Measurements from ENCODE around the gene PRR5L.
A peak's percentile ranks its signal among the peaks of the same experiment; 100 is the strongest.

PRR5L gene

DNA sequence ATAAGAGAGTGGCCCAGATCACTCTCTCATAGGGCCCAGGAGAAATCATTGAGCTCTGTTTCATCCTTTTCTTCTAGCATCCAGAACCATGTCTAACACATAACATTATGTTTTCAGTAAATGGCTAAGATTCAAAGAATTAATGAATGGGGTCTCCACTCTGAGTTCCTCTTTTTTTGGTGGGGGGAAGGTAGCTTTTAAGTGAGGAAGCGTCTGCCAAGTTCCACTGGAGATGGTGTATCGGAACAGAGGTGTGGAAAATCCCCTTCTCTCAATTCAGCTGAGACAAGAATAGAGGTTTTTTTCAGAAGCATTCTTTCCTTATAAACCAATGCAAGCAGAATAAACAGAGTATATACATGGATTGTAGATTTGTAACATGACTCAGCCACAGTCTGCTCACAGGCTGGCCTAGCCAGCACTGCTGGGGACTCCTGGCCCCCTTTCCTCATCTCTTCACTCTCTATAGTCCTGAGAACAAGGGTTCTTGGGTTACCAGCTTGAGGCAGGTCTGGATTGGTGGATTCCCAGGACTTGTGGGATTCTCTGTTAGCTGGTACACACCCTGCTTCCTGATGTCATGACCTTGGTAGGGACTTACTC is 116.8 kb downstream of the PRR5L start:
- Histone ChIP-seq H3K36me3 (ENCODE audit: insufficient read depth, low read length) (0 out of 2 replicates have a peak, but pooled peaks cover 3% of the 10 kb centered on the region), H2AFZ (ENCODE audit: low read length, unreplicated experiment) (no peak overlapping the region), H3K79me2 (ENCODE audit: control insufficient read depth, insufficient read depth, low read length, unreplicated experiment) (no peaks in the 10 kb centered on the region), H3K27me3 (ENCODE audit: insufficient read depth, low read length) (no peaks in the 10 kb centered on the region), H3K4me3 (ENCODE audit: low read depth, low read length) (no peak overlapping the region), H3K27ac (ENCODE audit: low read depth, low read length) (no peak overlapping the region), H3K4me1 (ENCODE audit: control insufficient read depth, insufficient read depth, low read length, unreplicated experiment) (peaks cover 12% of the 10 kb centered on the region)

DNA sequence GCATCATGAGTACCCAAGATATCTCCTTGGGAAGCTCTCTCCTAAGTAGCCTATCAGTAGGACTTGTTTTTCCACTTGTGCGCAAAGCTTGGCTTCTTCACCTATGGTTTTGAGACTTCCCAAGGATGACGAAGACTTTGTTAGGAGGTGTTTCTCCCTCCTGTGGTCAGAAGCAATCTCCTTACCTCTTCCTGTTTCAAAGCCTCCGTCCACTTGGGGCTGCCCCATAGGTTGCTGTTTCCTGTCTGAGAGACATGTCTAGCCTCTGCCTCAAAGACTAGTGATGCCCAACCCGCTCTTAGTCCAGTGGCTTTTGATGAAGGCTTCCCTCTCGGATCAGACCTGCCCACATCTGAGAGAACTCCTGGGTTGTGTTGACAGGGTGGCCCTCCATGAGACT is 121.1 kb downstream of the PRR5L start:
- Histone ChIP-seq H3K36me3 (ENCODE audit: insufficient read depth, low read length) (0 out of 2 replicates have a peak, but pooled peaks cover 3% of the 10 kb centered on the region), H3K27ac (ENCODE audit: low read depth, low read length) (no peak overlapping the region), H3K27me3 (ENCODE audit: insufficient read depth, low read length) (no peaks in the 10 kb centered on the region), H3K4me1 (ENCODE audit: control insufficient read depth, insufficient read depth, low read length, unreplicated experiment) (peaks cover 20% of the 10 kb centered on the region), H3K4me3 (ENCODE audit: low read depth, low read length) (no peak overlapping the region), H3K79me2 (ENCODE audit: control insufficient read depth, insufficient read depth, low read length, unreplicated experiment) (no peaks in the 10 kb centered on the region), H2AFZ (ENCODE audit: low read length, unreplicated experiment) (no peak overlapping the region)

DNA sequence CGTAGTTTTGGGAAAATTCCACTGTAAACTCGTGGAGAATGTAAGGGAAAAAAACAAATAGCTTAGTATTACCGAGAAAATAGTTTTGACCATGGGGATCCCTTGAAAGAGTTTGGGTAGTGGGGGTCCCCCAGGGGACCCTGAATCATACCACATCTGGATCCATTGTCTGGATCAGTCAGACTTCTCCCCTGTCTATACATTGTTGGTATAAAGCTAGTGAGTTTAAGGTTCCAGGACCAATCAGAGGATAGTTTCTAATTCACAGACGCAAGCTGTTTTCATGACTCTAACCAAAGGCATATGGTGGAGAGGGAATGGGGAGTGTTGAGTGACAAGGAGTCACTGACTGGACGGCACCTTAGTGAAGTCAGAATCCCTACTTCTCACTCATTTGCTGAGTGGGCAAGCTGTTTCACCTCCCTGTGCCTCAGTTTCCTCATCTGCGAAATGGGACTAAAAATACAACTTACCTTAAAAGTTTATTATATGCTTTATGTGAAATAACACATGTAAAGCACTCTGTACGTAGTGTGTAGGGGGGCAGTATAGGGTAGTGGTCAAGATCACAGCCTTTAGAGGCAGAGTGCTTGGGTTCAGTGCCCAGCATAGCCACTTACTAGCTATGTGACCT is 123.8 kb downstream of the PRR5L start:
- H3K4me1 ChIP-seq (ENCODE audit: control insufficient read depth, insufficient read depth, low read length, unreplicated experiment) = peaks cover 17% of the 10 kb centered on the region
- H3K79me2 ChIP-seq (ENCODE audit: control insufficient read depth, insufficient read depth, low read length, unreplicated experiment) = no peaks in the 10 kb centered on the region
- no peaks in the 10 kb centered on the region for H3K27me3 ChIP-seq (ENCODE audit: insufficient read depth, low read length)
- peaks cover 3% of the 10 kb centered on the region; the same call in 1 of the 2 replicates for H3K36me3 ChIP-seq (ENCODE audit: insufficient read depth, low read length)
- peak overlapping the region; percentile 46 for H3K27ac ChIP-seq (ENCODE audit: low read depth, low read length)
- no peak overlapping the region for H3K4me3 ChIP-seq (ENCODE audit: low read depth, low read length)
- no peak overlapping the region for H2AFZ ChIP-seq (ENCODE audit: low read length, unreplicated experiment)

DNA sequence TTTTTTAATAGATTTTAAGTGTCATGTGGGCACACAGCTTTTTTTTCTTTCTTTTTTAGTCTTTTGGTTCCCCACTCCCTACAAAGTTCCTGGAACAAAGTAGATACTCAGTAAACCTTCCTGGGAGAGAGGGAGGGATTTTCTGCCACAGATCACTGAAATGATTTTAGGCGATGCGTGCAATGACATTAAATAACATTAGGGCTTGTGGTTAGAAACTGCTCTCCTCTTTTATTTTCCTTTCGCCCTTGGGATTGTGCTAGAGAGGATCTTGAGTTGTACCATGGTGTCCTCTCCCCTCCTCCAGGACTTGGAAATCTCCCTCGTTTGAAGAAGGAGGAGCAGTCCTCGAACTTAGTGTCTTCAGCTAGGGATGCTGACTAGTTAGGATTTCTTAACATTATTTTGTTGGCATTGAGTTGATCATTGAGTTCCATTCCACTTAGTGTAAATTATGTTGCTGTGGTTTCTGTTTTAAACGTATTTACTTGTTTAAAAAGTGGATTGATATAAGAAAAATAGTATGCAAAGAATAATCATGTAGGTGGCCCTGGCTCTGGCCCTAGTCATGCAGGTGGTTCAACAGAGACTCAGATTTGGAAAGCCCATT is 125.6 kb downstream of the PRR5L start:
- Histone ChIP-seq H2AFZ (ENCODE audit: low read length, unreplicated experiment) (no peak overlapping the region), H3K27me3 (ENCODE audit: insufficient read depth, low read length) (no peaks in the 10 kb centered on the region), H3K4me3 (ENCODE audit: low read depth, low read length) (0 out of 2 replicates have a peak overlapping the region, but pooled peaks have one; percentile 8), H3K4me1 (ENCODE audit: control insufficient read depth, insufficient read depth, low read length, unreplicated experiment) (peaks cover 25% of the 10 kb centered on the region), H3K36me3 (ENCODE audit: insufficient read depth, low read length) (peaks cover 6% of the 10 kb centered on the region), H3K79me2 (ENCODE audit: control insufficient read depth, insufficient read depth, low read length, unreplicated experiment) (no peaks in the 10 kb centered on the region), H3K27ac (ENCODE audit: low read depth, low read length) (peak overlapping the region; percentile 49)

DNA sequence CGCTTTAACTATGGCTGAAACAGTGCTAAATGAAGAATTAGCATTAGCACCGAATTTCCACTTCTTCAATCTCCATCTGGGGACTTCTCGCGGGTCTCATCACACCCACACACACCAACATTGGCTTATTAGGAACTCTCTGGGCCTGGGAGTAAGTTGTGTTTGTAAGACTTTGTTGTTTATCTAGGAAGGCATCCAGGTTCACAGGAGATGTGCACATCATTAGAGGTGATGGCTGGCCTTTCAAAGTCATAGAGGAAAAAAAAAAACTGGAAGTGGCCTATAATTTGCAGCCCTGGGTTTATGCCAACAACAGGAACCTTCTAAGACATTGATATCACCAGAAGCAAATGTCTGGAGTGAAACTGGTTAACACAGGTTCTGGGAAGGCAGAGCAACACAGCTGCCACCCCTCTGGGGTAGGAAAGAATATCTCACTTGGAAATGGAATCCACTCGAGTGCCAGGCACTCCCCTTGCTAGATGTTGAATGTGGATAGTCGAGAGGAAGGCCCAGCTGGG is 129.5 kb downstream of the PRR5L start:
- H2AFZ ChIP-seq (ENCODE audit: low read length, unreplicated experiment) = no peak overlapping the region
- peaks cover 32% of the 10 kb centered on the region for H3K4me1 ChIP-seq (ENCODE audit: control insufficient read depth, insufficient read depth, low read length, unreplicated experiment)
- H3K36me3 ChIP-seq (ENCODE audit: insufficient read depth, low read length) = peaks cover 6% of the 10 kb centered on the region
- H3K27me3 ChIP-seq (ENCODE audit: insufficient read depth, low read length) = no peaks in the 10 kb centered on the region
- H3K27ac ChIP-seq (ENCODE audit: low read depth, low read length) = no peak overlapping the region
- no peak overlapping the region for H3K4me3 ChIP-seq (ENCODE audit: low read depth, low read length)
- H3K79me2 ChIP-seq (ENCODE audit: control insufficient read depth, insufficient read depth, low read length, unreplicated experiment) = no peaks in the 10 kb centered on the region

DNA sequence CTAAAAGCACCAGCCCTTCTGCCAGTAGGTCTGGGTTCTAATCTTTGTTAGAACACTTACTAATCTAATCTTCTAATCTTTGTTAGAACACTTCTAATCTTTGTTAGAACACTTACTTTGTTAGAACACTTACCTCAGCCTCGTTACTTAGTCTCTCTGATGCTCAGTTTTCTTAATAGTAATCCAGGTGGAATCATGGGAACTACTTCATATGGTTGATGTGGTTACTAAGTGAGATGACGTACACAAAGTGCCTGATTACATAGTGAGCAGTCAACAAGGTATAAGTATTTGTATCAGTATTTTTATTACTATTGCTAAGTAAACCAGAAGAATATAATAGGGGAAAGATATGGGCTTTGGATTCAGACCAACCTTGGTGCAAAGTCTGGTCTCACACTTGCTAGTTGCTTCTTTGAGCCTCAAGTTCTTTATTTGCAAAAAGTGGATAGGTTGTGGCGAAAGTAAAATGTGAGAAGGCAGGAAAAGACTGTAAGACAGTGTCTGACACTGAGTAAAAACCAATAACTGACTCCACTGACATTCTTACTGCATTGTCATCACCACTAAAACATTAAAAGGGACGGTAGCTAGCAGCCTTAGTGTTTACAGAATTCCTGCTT is 130.2 kb downstream of the PRR5L start:
- Histone ChIP-seq H3K79me2 (ENCODE audit: control insufficient read depth, insufficient read depth, low read length, unreplicated experiment) (no peaks in the 10 kb centered on the region), H3K27me3 (ENCODE audit: insufficient read depth, low read length) (no peaks in the 10 kb centered on the region), H2AFZ (ENCODE audit: low read length, unreplicated experiment) (no peak overlapping the region), H3K27ac (ENCODE audit: low read depth, low read length) (no peak overlapping the region), H3K36me3 (ENCODE audit: insufficient read depth, low read length) (peaks cover 6% of the 10 kb centered on the region), H3K4me3 (ENCODE audit: low read depth, low read length) (no peak overlapping the region), H3K4me1 (ENCODE audit: control insufficient read depth, insufficient read depth, low read length, unreplicated experiment) (peaks cover 34% of the 10 kb centered on the region)

DNA sequence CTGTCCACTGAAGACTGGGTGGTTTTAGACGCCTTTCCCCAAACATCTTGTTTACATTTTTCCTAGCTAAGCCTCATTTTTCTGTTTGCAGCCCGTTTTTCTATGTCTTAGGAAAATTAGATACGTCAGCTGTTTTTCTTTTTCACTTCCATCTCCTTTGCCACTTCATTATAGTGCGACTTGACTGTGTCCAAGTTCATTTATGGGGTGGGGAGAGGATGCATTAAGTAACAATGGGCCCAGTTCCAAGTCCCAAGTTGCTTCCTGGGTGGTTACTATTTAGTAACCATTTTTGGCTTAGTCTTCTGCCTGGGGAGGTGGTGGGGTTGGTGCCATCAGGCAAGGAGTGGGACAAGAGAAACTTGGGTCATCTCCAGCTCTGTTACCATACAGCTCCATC is 131.0 kb downstream of the PRR5L start:
- Histone ChIP-seq H3K27ac (ENCODE audit: low read depth, low read length) (no peak overlapping the region), H3K79me2 (ENCODE audit: control insufficient read depth, insufficient read depth, low read length, unreplicated experiment) (no peaks in the 10 kb centered on the region), H2AFZ (ENCODE audit: low read length, unreplicated experiment) (no peak overlapping the region), H3K36me3 (ENCODE audit: insufficient read depth, low read length) (peaks cover 6% of the 10 kb centered on the region), H3K27me3 (ENCODE audit: insufficient read depth, low read length) (no peaks in the 10 kb centered on the region), H3K4me3 (ENCODE audit: low read depth, low read length) (no peak overlapping the region), H3K4me1 (ENCODE audit: control insufficient read depth, insufficient read depth, low read length, unreplicated experiment) (peaks cover 33% of the 10 kb centered on the region)

DNA sequence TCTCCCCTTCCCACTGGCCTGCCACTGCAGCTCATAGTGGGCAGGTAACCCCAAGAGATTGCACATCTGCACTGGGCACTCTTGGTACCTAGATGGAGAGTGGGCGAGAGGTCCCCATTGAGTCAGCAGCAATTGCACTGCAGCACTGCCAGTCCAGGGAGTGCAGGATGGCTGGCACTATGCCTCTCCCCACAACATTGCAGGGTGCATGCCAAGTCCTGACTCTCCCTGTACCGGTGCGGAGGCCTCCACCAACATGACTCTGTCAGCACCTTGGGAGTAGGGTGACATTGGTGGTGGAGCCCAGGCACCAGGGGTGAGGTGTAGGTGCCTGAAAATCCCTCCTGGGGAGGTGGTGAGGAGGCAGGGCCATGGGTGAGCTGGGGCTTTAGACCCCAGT is 131.8 kb downstream of the PRR5L start:
- H3K27ac ChIP-seq (ENCODE audit: low read depth, low read length) = no peak overlapping the region
- no peak overlapping the region for H3K4me3 ChIP-seq (ENCODE audit: low read depth, low read length)
- peaks cover 6% of the 10 kb centered on the region for H3K36me3 ChIP-seq (ENCODE audit: insufficient read depth, low read length)

DNA sequence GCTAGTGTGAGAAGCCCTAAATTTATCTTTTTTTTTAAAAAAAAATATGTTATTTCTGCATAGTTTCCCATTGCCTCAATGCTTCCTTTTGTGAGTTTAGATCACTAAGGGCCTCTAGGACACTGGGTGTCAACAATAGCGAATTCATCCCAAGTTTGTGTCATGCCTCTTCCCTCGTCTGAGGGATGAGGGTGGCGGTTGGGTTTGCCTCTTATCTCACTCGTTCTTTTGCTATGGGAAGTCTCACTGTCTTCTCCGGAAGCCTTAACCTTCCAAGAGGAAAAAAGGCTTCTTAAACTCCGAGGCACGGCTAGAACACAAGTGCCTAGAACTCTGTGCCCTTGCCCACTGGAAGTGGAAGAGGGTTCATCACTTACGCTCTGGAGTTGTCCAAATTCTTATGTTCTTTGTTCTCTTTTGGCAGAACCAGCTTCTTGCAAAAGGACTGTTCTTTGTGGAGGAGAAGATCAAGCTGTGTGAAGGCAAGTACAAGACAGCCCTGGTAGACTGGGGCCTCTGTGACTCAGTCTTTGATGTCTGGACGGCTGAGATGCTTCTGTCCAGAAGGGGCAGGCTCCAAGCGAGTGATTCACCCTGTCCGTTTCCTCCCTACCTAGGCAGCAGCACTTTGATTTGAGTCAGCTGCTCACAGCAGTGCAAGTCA is 135.5 kb downstream of the PRR5L start:
- Histone ChIP-seq H3K27me3 (ENCODE audit: insufficient read depth, low read length) (no peaks in the 10 kb centered on the region), H2AFZ (ENCODE audit: low read length, unreplicated experiment) (peak overlapping the region; percentile 75)

More for the DNA sequence above, 131.8 kb downstream of the PRR5L start:
- no peak overlapping the region for H2AFZ ChIP-seq (ENCODE audit: low read length, unreplicated experiment)
- H3K79me2 ChIP-seq (ENCODE audit: control insufficient read depth, insufficient read depth, low read length, unreplicated experiment) = no peaks in the 10 kb centered on the region
- H3K4me1 ChIP-seq (ENCODE audit: control insufficient read depth, insufficient read depth, low read length, unreplicated experiment) = peaks cover 38% of the 10 kb centered on the region
- no peaks in the 10 kb centered on the region for H3K27me3 ChIP-seq (ENCODE audit: insufficient read depth, low read length)

DNA sequence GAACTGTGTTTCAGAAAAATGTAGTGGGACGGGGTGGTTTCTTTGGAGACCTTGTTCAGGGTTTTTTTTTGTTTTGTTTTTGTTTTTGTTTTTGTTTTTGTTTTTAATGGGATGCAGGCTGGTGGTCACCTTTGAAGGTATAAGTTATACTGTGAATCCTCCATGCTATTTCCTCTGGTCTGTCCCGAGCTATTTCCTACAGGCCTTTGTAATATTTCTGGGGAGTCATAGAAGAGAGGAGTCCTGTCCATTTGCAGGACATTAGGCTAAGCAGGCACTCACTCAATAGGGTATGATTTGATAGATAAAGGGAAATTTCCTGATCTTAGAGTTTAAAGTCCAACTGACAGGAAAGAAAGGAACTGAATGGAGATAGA is 136.0 kb downstream of the PRR5L start:
- no peak overlapping the region for H2AFZ ChIP-seq (ENCODE audit: low read length, unreplicated experiment)
- H3K4me1 ChIP-seq (ENCODE audit: control insufficient read depth, insufficient read depth, low read length, unreplicated experiment) = peaks cover 27% of the 10 kb centered on the region
- H3K4me3 ChIP-seq (ENCODE audit: low read depth, low read length) = no peak overlapping the region
- H3K27me3 ChIP-seq (ENCODE audit: insufficient read depth, low read length) = no peaks in the 10 kb centered on the region
- H3K27ac ChIP-seq (ENCODE audit: low read depth, low read length) = peak overlapping the region; percentile 32
- no peaks in the 10 kb centered on the region for H3K79me2 ChIP-seq (ENCODE audit: control insufficient read depth, insufficient read depth, low read length, unreplicated experiment)
- peaks cover 13% of the 10 kb centered on the region for H3K36me3 ChIP-seq (ENCODE audit: insufficient read depth, low read length)

More for the DNA sequence above, 135.5 kb downstream of the PRR5L start:
- H3K4me3 ChIP-seq (ENCODE audit: low read depth, low read length) = peak overlapping the region; percentile 36; the same call in 1 of the 2 replicates
- H3K27ac ChIP-seq (ENCODE audit: low read depth, low read length) = peak overlapping the region; percentile 46
- peaks cover 30% of the 10 kb centered on the region for H3K4me1 ChIP-seq (ENCODE audit: control insufficient read depth, insufficient read depth, low read length, unreplicated experiment)
- H3K36me3 ChIP-seq (ENCODE audit: insufficient read depth, low read length) = peaks cover 8% of the 10 kb centered on the region
- H3K79me2 ChIP-seq (ENCODE audit: control insufficient read depth, insufficient read depth, low read length, unreplicated experiment) = no peaks in the 10 kb centered on the region
